Measurements from ENCODE around the gene ANKDD1A. TPM values are rescaled to one million over a fixed set of nuclear protein-coding genes. Genes with fewer than 3 reads are reported as not detected.

ANKDD1A gene
- total RNA-seq, 1 donor from 2014 or later = 1.4 TPM

GRCh38 chr15:64893481-64894394 is 18.0 kb upstream of the ANKDD1A start:
- DNase-seq (peak; percentile 97), ATAC-seq (ENCODE audit: poor library complexity) (peak; percentile 83)
- intact Hi-C loops (cut with DNase I) = no loop called here

- intact Hi-C loops (cut with DNase I) = no loop called here
- DNase-seq = peak; percentile 52
- ATAC-seq (ENCODE audit: poor library complexity) = no peak
Observed at GRCh38 chr15:64894395-64895056, 17.2 kb upstream of the ANKDD1A start.

GRCh38 chr15:64895285-64896065 is 16.2 kb upstream of the ANKDD1A start:
- no peak for DNase-seq
- intact Hi-C loops (cut with DNase I) = no loop called here
- ATAC-seq (ENCODE audit: poor library complexity) = peak; percentile 19

GRCh38 chr15:64896371-64897069 is 15.2 kb upstream of the ANKDD1A start:
- intact Hi-C loops (cut with DNase I) = no loop called here

GRCh38 chr15:64897345-64897985 is 14.2 kb upstream of the ANKDD1A start:
- DNase-seq = peak; percentile 85
- intact Hi-C loops (cut with DNase I) = no loop called here
- ATAC-seq (ENCODE audit: poor library complexity) = peak; percentile 69

More at GRCh38 chr15:64896371-64897069, 15.2 kb upstream of the ANKDD1A start:
- ATAC-seq (ENCODE audit: poor library complexity) (no peak), DNase-seq (no peak)

GRCh38 chr15:64898406-64898805 is 13.3 kb upstream of the ANKDD1A start:
- intact Hi-C loops (cut with DNase I) = no loop called here
- DNase-seq (no peak), ATAC-seq (ENCODE audit: poor library complexity) (no peak)

- DNase-seq (no peak), ATAC-seq (ENCODE audit: poor library complexity) (no peak)
- intact Hi-C loops (cut with DNase I) = loop anchor here (10.0 kb wide), 1 partner anchor 166 kb away; no protein-coding TSS in a partner anchor
Observed at GRCh38 chr15:64901141-64901540, 10.6 kb upstream of the ANKDD1A start.

- ATAC-seq (ENCODE audit: poor library complexity) (no peak), DNase-seq (no peak)
- intact Hi-C loops (cut with DNase I) = loop anchor here (10.0 kb wide), 1 partner anchor 167 kb away; no protein-coding TSS in a partner anchor
Observed at GRCh38 chr15:64901914-64902313, 9.8 kb upstream of the ANKDD1A start.

- no peak for DNase-seq
- no peak for ATAC-seq (ENCODE audit: poor library complexity)
- intact Hi-C loops (cut with DNase I) = loop anchor here (10.0 kb wide), 1 partner anchor 168 kb away; no protein-coding TSS in a partner anchor
Observed at GRCh38 chr15:64902863-64903262, 8.8 kb upstream of the ANKDD1A start.

- intact Hi-C loops (cut with DNase I) = loop anchor here (10.0 kb wide), 1 partner anchor 169 kb away; no protein-coding TSS in a partner anchor
- ATAC-seq (ENCODE audit: poor library complexity) (no peak), DNase-seq (no peak)
Observed at GRCh38 chr15:64903326-64903950, 8.3 kb upstream of the ANKDD1A start.

- DNase-seq = no peak
- no peak for ATAC-seq (ENCODE audit: poor library complexity)
- intact Hi-C loops (cut with DNase I) = loop anchor here (10.0 kb wide), 1 partner anchor 169 kb away; no protein-coding TSS in a partner anchor
Observed at GRCh38 chr15:64904189-64904588, 7.5 kb upstream of the ANKDD1A start.

- intact Hi-C loops (cut with DNase I) = loop anchor here (5.0 to 10.0 kb wide), 2 partner anchors 68 to 170 kb away; no protein-coding TSS in a partner anchor
- ATAC-seq (ENCODE audit: poor library complexity) (peak; percentile 96), DNase-seq (peak; percentile 92)
Observed at GRCh38 chr15:64905119-64905831, 6.4 kb upstream of the ANKDD1A start.

- ATAC-seq (ENCODE audit: poor library complexity) (peak; percentile 14), DNase-seq (no peak)
- intact Hi-C loops (cut with DNase I) = loop anchor here (5.0 to 10.0 kb wide), 2 partner anchors 69 to 171 kb away; no protein-coding TSS in a partner anchor
Observed at GRCh38 chr15:64905941-64906340, 5.8 kb upstream of the ANKDD1A start.

- DNase-seq (no peak), ATAC-seq (ENCODE audit: poor library complexity) (no peak)
- intact Hi-C loops (cut with DNase I) = loop anchor here (5.0 to 10.0 kb wide), 2 partner anchors 69 to 172 kb away; no protein-coding TSS in a partner anchor
Observed at GRCh38 chr15:64906402-64906801, 5.3 kb upstream of the ANKDD1A start.

- DNase-seq (no peak), ATAC-seq (ENCODE audit: poor library complexity) (no peak)
- intact Hi-C loops (cut with DNase I) = loop anchor here (5.0 to 10.0 kb wide), 2 partner anchors 71 to 173 kb away; no protein-coding TSS in a partner anchor
Observed at GRCh38 chr15:64907991-64908390, 3.7 kb upstream of the ANKDD1A start.

GRCh38 chr15:64909546-64909945 is 2.2 kb upstream of the ANKDD1A start:
- ATAC-seq (ENCODE audit: poor library complexity) (no peak), DNase-seq (no peak)
- intact Hi-C loops (cut with DNase I) = loop anchor here (5.0 to 10.0 kb wide), 2 partner anchors 72 to 175 kb away; no protein-coding TSS in a partner anchor
